Measurements from ENCODE around the gene TCEAL7.

- TF ChIP-seq CTCF (conservative IDR thresholded peaks at IDR 0.05; ENCODE audit: low read depth in 2 of 2) (no peak), ZNF114 (CRISPR knock-in tag; IDR thresholded peaks at IDR 0.05) (no peak), POLR2AphosphoS5 (IDR thresholded peaks at IDR 0.05; ENCODE audit: low read depth) (no peak), EZH2 (IDR thresholded peaks at IDR 0.05; ENCODE audit: low read depth, unreplicated experiment) (no peak), REST (IDR thresholded peaks at IDR 0.05; ENCODE audit: unreplicated experiment) (no peak), EZH2phosphoT487 (IDR thresholded peaks at IDR 0.05; ENCODE audit: unreplicated experiment) (no peak), JUNB (IDR thresholded peaks at IDR 0.05; ENCODE audit: unreplicated experiment) (no peak), CREB1 (CRISPR knock-in tag; IDR thresholded peaks at IDR 0.05; ENCODE audit: low read depth) (no peak), ZNF331 (CRISPR knock-in tag; IDR thresholded peaks at IDR 0.05; ENCODE audit: low read depth) (no peak), STAT1 (IDR thresholded peaks at IDR 0.05; ENCODE audit: unreplicated experiment) (no peak), NANOG (IDR thresholded peaks at IDR 0.05; ENCODE audit: borderline replicate concordance) (no peak)
- TF ChIP-seq, protein P1, sequence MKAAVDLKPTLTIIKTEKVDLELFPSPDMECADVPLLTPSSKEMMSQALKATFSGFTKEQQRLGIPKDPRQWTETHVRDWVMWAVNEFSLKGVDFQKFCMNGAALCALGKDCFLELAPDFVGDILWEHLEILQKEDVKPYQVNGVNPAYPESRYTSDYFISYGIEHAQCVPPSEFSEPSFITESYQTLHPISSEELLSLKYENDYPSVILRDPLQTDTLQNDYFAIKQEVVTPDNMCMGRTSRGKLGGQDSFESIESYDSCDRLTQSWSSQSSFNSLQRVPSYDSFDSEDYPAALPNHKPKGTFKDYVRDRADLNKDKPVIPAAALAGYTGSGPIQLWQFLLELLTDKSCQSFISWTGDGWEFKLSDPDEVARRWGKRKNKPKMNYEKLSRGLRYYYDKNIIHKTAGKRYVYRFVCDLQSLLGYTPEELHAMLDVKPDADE (IDR thresholded peaks at IDR 0.05) = no peak
- TF ChIP-seq, protein P2, sequence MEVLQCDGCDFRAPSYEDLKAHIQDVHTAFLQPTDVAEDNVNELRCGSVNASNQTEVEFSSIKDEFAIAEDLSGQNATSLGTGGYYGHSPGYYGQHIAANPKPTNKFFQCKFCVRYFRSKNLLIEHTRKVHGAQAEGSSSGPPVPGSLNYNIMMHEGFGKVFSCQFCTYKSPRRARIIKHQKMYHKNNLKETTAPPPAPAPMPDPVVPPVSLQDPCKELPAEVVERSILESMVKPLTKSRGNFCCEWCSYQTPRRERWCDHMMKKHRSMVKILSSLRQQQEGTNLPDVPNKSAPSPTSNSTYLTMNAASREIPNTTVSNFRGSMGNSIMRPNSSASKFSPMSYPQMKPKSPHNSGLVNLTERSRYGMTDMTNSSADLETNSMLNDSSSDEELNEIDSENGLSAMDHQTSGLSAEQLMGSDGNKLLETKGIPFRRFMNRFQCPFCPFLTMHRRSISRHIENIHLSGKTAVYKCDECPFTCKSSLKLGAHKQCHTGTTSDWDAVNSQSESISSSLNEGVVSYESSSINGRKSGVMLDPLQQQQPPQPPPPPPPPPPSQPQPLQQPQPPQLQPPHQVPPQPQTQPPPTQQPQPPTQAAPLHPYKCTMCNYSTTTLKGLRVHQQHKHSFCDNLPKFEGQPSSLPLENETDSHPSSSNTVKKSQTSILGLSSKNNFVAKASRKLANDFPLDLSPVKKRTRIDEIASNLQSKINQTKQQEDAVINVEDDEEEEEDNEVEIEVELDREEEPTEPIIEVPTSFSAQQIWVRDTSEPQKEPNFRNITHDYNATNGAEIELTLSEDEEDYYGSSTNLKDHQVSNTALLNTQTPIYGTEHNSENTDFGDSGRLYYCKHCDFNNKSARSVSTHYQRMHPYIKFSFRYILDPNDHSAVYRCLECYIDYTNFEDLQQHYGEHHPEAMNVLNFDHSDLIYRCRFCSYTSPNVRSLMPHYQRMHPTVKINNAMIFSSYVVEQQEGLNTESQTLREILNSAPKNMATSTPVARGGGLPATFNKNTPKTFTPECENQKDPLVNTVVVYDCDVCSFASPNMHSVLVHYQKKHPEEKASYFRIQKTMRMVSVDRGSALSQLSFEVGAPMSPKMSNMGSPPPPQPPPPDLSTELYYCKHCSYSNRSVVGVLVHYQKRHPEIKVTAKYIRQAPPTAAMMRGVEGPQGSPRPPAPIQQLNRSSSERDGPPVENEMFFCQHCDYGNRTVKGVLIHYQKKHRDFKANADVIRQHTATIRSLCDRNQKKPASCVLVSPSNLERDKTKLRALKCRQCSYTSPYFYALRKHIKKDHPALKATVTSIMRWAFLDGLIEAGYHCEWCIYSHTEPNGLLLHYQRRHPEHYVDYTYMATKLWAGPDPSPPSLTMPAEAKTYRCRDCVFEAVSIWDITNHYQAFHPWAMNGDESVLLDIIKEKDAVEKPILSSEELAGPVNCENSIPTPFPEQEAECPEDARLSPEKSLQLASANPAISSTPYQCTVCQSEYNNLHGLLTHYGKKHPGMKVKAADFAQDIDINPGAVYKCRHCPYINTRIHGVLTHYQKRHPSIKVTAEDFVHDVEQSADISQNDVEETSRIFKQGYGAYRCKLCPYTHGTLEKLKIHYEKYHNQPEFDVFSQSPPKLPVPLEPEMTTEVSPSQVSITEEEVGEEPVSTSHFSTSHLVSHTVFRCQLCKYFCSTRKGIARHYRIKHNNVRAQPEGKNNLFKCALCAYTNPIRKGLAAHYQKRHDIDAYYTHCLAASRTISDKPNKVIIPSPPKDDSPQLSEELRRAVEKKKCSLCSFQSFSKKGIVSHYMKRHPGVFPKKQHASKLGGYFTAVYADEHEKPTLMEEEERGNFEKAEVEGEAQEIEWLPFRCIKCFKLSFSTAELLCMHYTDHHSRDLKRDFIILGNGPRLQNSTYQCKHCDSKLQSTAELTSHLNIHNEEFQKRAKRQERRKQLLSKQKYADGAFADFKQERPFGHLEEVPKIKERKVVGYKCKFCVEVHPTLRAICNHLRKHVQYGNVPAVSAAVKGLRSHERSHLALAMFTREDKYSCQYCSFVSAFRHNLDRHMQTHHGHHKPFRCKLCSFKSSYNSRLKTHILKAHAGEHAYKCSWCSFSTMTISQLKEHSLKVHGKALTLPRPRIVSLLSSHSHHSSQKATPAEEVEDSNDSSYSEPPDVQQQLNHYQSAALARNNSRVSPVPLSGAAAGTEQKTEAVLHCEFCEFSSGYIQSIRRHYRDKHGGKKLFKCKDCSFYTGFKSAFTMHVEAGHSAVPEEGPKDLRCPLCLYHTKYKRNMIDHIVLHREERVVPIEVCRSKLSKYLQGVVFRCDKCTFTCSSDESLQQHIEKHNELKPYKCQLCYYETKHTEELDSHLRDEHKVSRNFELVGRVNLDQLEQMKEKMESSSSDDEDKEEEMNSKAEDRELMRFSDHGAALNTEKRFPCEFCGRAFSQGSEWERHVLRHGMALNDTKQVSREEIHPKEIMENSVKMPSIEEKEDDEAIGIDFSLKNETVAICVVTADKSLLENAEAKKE (CRISPR knock-in tag; IDR thresholded peaks at IDR 0.05) = no peak
These were observed 14.6 kb downstream of the TCEAL7 start for GRCh38 chrX:103344606-103345005.

Measured in GM23338 (cell line).